ENCODE measurements around the gene LSM4.

LSM4 gene

GRCh38 chr19:18309525-18310064, 13.3 kb downstream of the LSM4 start:
- peak; percentile 35; the same call in 1 of the 2 replicates for TF ChIP-seq KLF9 (tag by site-specific recombination; IDR thresholded peaks at IDR 0.05; ENCODE audit: low read depth)
- no peak; the same call in 1 of the 2 replicates for TF ChIP-seq KLF8 (tag by site-specific recombination; IDR thresholded peaks at IDR 0.05)
- Histone ChIP-seq H3K9me3 (ENCODE audit: control insufficient read depth, insufficient read depth, low read depth, low read length) (no peaks in the 10 kb centered on the region), H3K4me1 (ENCODE audit: control insufficient read depth, insufficient read depth, low read length) (0 out of 2 replicates have a peak, but pooled peaks cover 4% of the 10 kb centered on the region), H3K27ac (ENCODE audit: extremely low read depth, low read depth, low read length) (no peak overlapping the region), H3K4me3 (ENCODE audit: low read depth, low read length) (no peak overlapping the region), H3K36me3 (ENCODE audit: control insufficient read depth in 2 of 2, insufficient read depth in 1 of 2, low read length in 2 of 2) (peaks cover 10 to 84% of the 10 kb centered on the region in 2 experiments; a peak in 2 of 3 replicates)
- CTCF ChIA-PET: interaction anchor here (1.4 kb wide), 1 partner anchor 30 kb away, joined by 6 read pairs; no protein-coding TSS in a partner anchor
- POLR2A ChIA-PET: interaction anchor here (1.7 to 1.9 kb wide), 2 partner anchors 28 to 29 kb away, joined by 7 to 10 read pairs; partner anchors contain the start of gene JUND

- peaks cover 10 to 79% of the 10 kb centered on the region in 2 experiments; a peak in 2 of 3 replicates for H3K36me3 ChIP-seq (ENCODE audit: control insufficient read depth in 2 of 2, insufficient read depth in 1 of 2, low read length in 2 of 2)
- TF ChIP-seq ZBTB7A (tag by site-specific recombination; IDR thresholded peaks at IDR 0.05; ENCODE audit: low read depth): no peak
- no peak for TF ChIP-seq ZNF184 (tag by site-specific recombination; IDR thresholded peaks at IDR 0.05)
- TF ChIP-seq ZNF311 (tag by site-specific recombination; IDR thresholded peaks at IDR 0.05; ENCODE audit: borderline replicate concordance): no peak
- no peak for TF ChIP-seq ATF2 (tag by site-specific recombination; IDR thresholded peaks at IDR 0.05; ENCODE audit: low read depth)
- TF ChIP-seq ZBTB8A (tag by site-specific recombination; IDR thresholded peaks at IDR 0.05): no peak
- no peak for TF ChIP-seq MYNN (tag by site-specific recombination; IDR thresholded peaks at IDR 0.05; ENCODE audit: borderline replicate concordance)
- TF ChIP-seq AEBP2 (tag by site-specific recombination; IDR thresholded peaks at IDR 0.05; ENCODE audit: borderline replicate concordance): no peak
- TF ChIP-seq ZNF18 (tag by site-specific recombination; IDR thresholded peaks at IDR 0.05): no peak
- TF ChIP-seq ZNF501 (tag by site-specific recombination; IDR thresholded peaks at IDR 0.05): no peak
- no peak for TF ChIP-seq ZSCAN23 (tag by site-specific recombination; IDR thresholded peaks at IDR 0.05)
- TF ChIP-seq ZNF629 (tag by site-specific recombination; IDR thresholded peaks at IDR 0.05): no peak
- no peak for TF ChIP-seq ZNF544 (tag by site-specific recombination; IDR thresholded peaks at IDR 0.05)
- TF ChIP-seq ZNF394 (tag by site-specific recombination; IDR thresholded peaks at IDR 0.05; ENCODE audit: borderline replicate concordance): no peak
- no peak for TF ChIP-seq KLF10 (tag by site-specific recombination; IDR thresholded peaks at IDR 0.05)
- no peak for TF ChIP-seq ZNF830 (tag by site-specific recombination; IDR thresholded peaks at IDR 0.05; ENCODE audit: low read depth)
- POLR2A ChIA-PET: interaction anchor here (1.7 kb wide), 1 partner anchor 28 kb away, joined by 7 read pairs; the partner anchor contains the start of gene JUND
- CTCF ChIA-PET: interaction anchor here (1.4 kb wide), 1 partner anchor 30 kb away, joined by 6 read pairs; no protein-coding TSS in a partner anchor
- H3K27ac ChIP-seq (ENCODE audit: extremely low read depth, low read depth, low read length): no peak overlapping the region
- H3K4me1 ChIP-seq (ENCODE audit: control insufficient read depth, insufficient read depth, low read length): peaks cover 5% of the 10 kb centered on the region; the same call in 1 of the 2 replicates
- H3K4me3 ChIP-seq (ENCODE audit: low read depth, low read length): no peak overlapping the region
- H3K9me3 ChIP-seq (ENCODE audit: control insufficient read depth, insufficient read depth, low read depth, low read length): no peaks in the 10 kb centered on the region
Measured at GRCh38 chr19:18308948-18309325, 13.9 kb downstream of the LSM4 start.
